Stimulated activated CD4-positive, alpha-beta T cell treated with anti-CD3 and anti-CD28 coated beads, Interleukin-4, amount 100 ng/mL, for 4 hours (primary cell): Measurements from ENCODE around the gene NR2E1.

ENCODE experiments used
- DNase-seq, 2 experiments: peaks; one replicate each; pipeline ENCODE4 v3.0.0-alpha.2; 2020

NR2E1 gene

DNA sequence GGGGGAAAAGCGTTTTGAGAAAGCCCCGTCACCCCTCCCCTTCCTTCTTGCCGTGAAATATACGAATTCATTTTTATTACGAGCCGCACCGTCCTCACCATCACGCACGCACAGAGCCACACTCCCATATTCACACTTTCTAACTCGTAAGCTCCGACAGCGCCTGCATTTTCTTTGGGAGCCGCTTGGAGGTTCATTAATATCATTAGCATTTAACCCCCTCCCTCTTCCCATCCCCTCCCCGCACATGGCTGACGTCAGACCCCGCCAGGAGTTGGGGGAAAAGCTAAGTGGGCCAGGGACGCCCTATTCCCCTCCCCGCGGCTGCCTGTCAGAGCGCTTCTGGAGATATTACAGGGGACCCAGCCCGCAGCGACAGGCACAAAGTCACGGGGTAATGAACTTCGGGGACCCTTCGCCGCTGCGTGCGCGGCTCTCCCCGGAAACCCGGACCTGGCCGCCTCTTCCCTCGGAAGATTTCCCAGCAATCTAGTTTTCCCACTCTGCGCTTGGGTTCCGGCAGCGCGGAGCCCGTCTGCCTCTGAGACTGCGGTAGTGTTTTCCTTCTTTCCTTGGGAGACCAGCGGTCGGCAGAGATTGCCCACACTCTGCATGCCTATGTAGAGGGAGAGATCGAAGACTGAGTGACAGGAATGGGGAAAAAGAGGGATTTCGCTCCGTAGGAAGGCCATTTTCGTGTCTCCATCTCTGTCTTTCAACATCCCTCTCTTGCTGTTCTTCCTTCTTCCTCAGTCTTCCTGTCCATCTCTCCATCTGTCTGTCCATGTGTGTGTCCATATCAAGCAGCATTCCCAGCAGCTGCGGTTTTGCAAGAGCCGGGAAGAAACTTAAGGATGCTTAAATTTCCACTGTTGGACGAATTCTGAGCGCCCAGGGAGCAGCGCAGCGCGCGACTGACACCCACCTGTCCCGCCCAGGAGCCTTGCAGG lies at the start of gene NR2E1:
Gene NR2E1, plus strand, starts transcription at position 309 of the 950 bp plus-strand sequence. CDS start 744 bp downstream, outside the sequence.
- DNase-seq: no peak

GRCh38 chr6:108116546-108117426 lies 49.0 kb upstream of the NR2E1 start:
- no peak for DNase-seq

DNA sequence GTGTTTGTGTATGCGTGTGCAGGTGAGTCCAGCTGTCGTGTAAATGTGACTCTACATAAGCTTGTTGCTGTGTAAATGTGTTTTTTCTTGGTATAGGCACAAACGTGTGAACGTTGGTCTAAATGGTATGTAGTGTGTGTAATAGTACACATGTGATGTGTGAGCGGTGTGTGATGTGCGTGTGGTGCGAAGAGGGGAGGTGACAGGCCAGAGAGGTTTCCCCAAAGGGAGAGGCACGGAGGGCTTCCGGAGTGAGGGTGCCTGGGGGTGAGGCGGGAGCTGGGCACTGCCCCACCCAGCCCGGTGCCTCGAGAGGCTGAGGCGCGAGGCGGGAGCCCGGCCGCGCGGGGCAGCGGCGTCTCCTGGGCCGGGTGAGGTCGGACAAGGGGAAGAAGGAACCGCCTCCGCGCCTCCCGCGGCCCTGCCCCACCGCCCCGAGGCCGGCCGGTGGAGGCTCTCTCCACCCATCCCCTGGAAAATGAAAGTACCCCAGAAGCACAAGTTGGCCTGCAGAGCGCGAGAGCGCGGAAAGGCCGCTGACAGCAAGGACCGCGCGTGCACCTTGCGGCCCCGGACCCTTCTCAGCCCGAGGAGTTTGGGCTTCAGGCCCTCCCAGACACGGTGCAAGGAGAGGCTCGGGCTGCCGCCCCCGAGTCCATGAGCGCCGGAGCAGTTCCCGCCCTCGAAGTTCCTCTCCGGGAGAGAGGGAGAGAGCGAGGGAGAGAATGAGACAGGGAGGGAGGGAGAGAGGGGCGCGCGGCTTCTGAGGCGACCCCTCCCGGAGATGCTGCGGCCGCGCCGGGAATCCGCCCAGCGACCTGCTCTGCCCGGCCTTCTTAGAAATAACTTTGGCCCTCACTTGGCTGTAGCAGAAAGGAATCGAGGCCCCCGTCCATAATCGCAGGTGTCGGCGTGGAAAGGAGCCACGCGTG lies 48.1 kb upstream of the NR2E1 start:
- no peak for DNase-seq

DNA sequence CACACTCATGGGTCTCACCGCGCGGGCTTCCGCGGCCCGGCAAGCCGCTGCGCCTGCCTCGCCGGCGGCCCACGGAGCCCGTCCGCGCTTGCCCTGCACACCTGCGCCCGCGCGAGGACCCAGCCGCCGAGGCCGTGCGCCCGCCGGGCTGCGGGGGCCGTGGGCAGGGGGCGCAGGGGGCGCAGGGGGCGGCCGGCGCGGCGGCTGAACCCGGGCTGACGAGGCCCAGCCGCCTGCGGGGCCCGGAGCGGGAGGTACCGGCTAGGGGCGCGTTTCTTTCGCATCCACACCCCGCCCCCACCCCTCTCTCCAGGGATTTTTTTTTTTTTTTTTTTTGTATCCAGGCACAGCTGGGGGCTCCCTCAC lies 47.5 kb upstream of the NR2E1 start:
- no peak for DNase-seq

DNA sequence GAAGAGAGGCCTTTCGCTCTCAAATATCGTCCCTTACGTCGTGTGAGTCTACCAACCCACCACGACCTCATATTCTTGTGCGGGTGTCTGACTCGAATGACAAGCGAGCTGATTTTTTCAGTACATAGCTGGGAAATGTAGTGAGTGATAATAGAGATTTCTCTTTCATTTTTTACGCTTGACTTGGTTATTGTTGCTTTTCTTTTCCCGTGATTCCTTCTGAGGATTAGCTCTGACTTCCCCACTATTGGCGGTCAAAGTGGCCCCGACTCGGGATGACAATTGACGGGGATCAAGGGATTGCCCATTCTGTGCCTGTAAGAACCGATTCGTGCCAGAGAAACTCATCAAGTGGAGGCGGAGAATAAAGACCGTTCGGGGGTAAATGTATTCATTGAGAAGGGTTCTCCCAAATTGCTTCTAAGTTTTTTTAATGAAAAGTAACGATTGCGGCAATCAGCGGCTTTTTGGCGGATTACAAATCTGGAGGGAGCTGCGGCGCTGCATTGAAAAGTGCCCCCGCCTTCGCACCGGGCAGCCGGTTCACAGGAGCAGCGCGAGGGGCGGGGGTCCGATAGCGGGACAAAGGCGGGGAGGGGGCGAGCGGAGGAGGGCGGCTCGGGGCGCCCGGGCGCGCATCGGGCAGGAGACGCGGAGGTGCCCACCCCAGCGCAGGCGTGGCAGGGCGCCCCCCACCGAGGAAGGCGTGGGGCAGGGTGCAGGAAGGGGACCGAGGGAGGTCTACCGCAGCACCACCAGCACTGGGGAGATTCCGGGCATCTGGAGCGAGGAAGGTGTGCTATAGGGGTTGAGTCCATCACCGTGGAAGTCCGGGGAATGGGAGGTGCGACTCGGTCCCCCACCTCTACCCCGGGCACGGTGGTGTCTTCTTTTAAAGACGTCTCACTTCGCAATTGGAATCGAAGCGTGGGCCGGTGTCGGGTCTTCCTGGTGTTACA lies 46.7 kb upstream of the NR2E1 start:
- DNase-seq: no peak

GRCh38 chr6:108119769-108120141 lies 46.1 kb upstream of the NR2E1 start:
- DNase-seq: no peak

DNA sequence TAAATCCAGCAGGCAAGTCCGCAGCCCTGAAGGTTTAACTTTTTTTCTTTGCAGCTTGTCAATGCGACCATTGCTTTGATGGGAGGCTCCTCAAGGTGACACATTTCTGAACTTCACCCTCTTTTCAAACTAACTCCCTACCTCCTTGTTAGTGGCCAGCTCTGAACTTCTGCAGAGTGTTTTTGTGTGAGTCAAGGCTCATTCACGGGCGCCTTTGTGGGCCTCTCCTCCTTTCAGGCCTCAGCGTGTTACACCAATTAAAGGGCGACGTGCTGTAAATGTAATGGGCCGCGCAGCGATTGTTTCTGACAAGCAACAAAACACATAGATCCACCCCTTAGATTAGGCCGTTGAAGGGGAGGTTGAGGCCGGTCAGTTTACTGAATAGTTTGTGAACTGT lies 45.5 kb upstream of the NR2E1 start:
- no peak for DNase-seq

- DNase-seq: no peak
Measured at GRCh38 chr6:108121612-108122011, 44.2 kb upstream of the NR2E1 start.

GRCh38 chr6:108123481-108123929 lies 42.3 kb upstream of the NR2E1 start:
- no peak for DNase-seq

GRCh38 chr6:108123946-108124345 lies 41.9 kb upstream of the NR2E1 start:
- DNase-seq: no peak

GRCh38 chr6:108127056-108127455 lies 38.8 kb upstream of the NR2E1 start:
- no peak for DNase-seq

DNA sequence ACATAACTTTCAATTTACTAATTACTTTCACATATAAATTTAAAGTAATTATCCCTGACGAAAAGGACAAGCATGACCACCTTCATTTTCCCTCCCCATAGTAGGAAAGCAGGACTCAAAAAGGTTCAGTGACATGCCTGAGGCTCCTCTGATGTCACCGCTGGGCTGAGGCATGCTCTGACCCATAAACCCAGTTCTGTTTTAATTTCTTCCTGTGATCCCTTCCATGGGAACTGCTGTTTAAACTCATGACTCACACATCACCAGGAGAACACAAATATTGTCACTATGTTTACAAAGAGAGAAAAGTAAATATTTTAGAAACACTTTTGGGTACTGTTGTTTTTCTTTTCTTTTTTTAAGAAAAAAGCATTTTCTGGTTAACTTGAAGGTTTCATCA lies 38.0 kb upstream of the NR2E1 start:
- no peak for DNase-seq

- no peak for DNase-seq
Measured at GRCh38 chr6:108130262-108130661, 35.6 kb upstream of the NR2E1 start.

DNA sequence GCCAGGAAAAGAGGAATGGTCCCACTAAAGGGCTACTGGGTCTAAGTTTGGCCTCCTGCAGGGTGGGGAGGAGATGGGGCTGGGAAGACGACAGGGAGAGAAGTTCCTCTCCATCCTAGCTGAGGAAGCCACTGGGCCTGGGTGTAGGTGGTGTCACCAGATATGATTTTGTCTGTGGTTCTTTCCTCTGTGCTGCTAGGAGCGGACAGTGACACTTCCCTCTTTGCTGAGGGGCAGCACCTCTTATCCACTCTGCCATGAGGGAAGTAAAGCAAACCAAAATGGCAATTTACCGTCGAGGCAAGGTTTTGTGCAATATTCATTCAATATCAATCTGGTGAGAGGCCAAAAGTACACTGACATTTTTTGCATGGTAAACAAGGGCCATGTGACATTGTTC lies 33.0 kb upstream of the NR2E1 start:
- DNase-seq: no peak

DNA sequence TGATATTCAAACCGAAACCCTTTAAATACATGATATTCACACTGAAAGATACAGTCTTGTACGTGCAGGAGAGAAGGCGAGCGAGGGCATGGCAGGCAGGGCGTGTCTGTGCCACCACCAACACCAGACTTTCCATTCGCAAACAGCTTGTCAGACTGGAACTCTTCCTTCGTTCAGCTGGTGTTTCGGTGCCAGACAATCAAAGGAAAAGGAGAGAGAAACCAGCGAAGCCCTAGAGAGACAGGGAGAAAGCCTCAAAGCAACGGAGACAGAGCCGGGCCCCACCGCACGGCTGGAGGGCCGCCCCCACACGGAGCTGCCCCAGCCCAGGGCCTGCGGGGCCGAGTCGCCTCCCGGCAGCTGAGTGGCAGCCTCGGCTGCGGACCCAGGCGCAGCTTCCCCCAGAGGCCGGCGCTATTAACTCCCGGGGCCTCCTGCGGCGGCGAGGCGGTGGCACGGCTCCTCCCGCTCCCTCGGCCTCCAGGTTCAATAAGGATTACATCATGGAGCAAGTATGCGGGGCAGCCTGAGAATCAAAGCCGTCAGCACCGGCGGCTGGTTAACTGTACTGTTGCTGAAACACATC lies 32.1 kb upstream of the NR2E1 start:
- no peak for DNase-seq

GRCh38 chr6:108134213-108134970 lies 31.4 kb upstream of the NR2E1 start:
- DNase-seq: no peak

- DNase-seq: no peak
Measured at GRCh38 chr6:108142240-108142639, 23.6 kb upstream of the NR2E1 start.

DNA sequence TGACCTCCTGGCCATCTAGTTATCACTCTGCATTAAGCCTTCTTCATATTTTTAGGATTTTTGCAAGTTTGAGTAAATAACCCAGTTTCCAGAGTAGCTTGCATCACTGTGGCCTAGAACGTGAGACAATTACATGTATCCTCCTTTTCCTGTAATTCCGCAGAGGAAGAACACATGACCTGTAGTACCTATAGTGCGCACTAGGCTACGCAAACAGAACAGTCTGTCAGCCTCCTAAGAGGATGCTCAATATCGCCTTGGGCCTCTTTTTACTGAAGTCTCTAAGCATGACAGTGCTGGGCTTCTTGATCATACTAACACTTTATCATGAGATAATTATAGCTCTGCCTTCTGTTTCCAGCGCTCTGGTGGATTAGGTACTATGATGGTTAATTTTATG lies 20.2 kb upstream of the NR2E1 start:
- no peak for DNase-seq

- no peak for DNase-seq
Measured at GRCh38 chr6:108152446-108152845, 13.4 kb upstream of the NR2E1 start.
